H9 (cell line): ENCODE data around the gene MYO5B. TPM values are rescaled to one million over a fixed set of nuclear protein-coding genes. Genes with fewer than 3 reads are reported as not detected.

Source experiments
- DNase-seq: peaks from one replicate; pipeline ENCODE4 v3.0.0-alpha.2; 2017
- H2AFZ ChIP-seq: one replicate; pipeline ENCODE4 v1.6.1; 2013; ENCODE audit warnings: mild to moderate bottlenecking, low read length, control low read depth, moderate library complexity
- H2AK5ac ChIP-seq: 2 replicates; pipeline ENCODE4 v1.6.1; 2013; ENCODE audit warnings: low read length, control low read depth, mixed read lengths; ENCODE audit not compliant: insufficient read length
- H2BK120ac ChIP-seq: one replicate; pipeline ENCODE4 v1.6.1; 2013; ENCODE audit warnings: low read depth, mild to moderate bottlenecking, low read length, control low read depth, inconsistent platforms; ENCODE audit not compliant: poor library complexity, severe bottlenecking
- H2BK12ac ChIP-seq: 2 replicates; pipeline ENCODE4 v1.6.1; 2013; ENCODE audit warnings: low read length, control low read depth, mixed read lengths, low read depth; ENCODE audit not compliant: insufficient read length
- H2BK15ac ChIP-seq: 2 replicates; pipeline ENCODE4 v1.6.1; 2013; ENCODE audit warnings: low read depth, low read length, control low read depth
- H2BK20ac ChIP-seq: one replicate; pipeline ENCODE4 v1.6.1; 2013; ENCODE audit warnings: low read depth, mild to moderate bottlenecking, low read length, control low read depth, inconsistent platforms; ENCODE audit not compliant: poor library complexity, severe bottlenecking
- H2BK5ac ChIP-seq: 2 replicates; pipeline ENCODE4 v1.6.1; 2013; ENCODE audit warnings: low read length, control low read depth, mixed read lengths; ENCODE audit not compliant: insufficient read length
- H3K14ac ChIP-seq: 2 replicates; pipeline ENCODE4 v1.6.1; 2013; ENCODE audit warnings: low read length, control low read depth; ENCODE audit not compliant: insufficient read depth
- H3K18ac ChIP-seq: 2 replicates; pipeline ENCODE4 v1.6.1; 2013; ENCODE audit warnings: low read depth, mild to moderate bottlenecking, mixed read lengths, low read length, control low read depth; ENCODE audit not compliant: insufficient read length
- H3K23ac ChIP-seq: 2 replicates; pipeline ENCODE4 v1.6.1; 2013; ENCODE audit warnings: low read length, control low read depth, mixed read lengths, low read depth; ENCODE audit not compliant: insufficient read length
- H3K23me2 ChIP-seq: 2 replicates; pipeline ENCODE4 v1.6.1; 2013; ENCODE audit warnings: low read depth, mild to moderate bottlenecking, mixed read lengths, low read length, control low read depth; ENCODE audit not compliant: insufficient read length, poor library complexity, severe bottlenecking
- H3K27ac ChIP-seq: 2 replicates; pipeline ENCODE4 v1.5.1; 2013; ENCODE audit warnings: low read length, control low read depth, mixed read lengths, low read depth; ENCODE audit not compliant: insufficient read length
- H3K27me3 ChIP-seq: 2 replicates; pipeline ENCODE4 v1.6.1; 2013; ENCODE audit warnings: low read length, control low read depth, inconsistent platforms; ENCODE audit not compliant: insufficient read depth
- H3K4ac ChIP-seq: 2 replicates; pipeline ENCODE4 v1.6.1; 2013; ENCODE audit warnings: low read depth, mild to moderate bottlenecking, control low read depth, inconsistent platforms, low read length, moderate library complexity
- H3K4me1 ChIP-seq: 2 replicates; pipeline ENCODE4 v1.6.1; 2013; ENCODE audit warnings: low read length, control low read depth, inconsistent platforms; ENCODE audit not compliant: insufficient read depth
- H3K4me2 ChIP-seq: 2 replicates; pipeline ENCODE4 v1.6.1; 2013; ENCODE audit warnings: low read length, control low read depth, mixed read lengths; ENCODE audit not compliant: insufficient read length, insufficient read depth
- H3K56ac ChIP-seq: 2 replicates; pipeline ENCODE4 v1.6.1; 2013; ENCODE audit warnings: low read depth, mild to moderate bottlenecking, mixed read lengths, low read length, control low read depth; ENCODE audit not compliant: insufficient read length
- H3K79me1 ChIP-seq: 2 replicates; pipeline ENCODE4 v1.6.1; 2013; ENCODE audit warnings: low read depth, mild to moderate bottlenecking, moderate library complexity, low read length, control low read depth, inconsistent platforms; ENCODE audit not compliant: insufficient read depth, poor library complexity, severe bottlenecking
- H3K79me2 ChIP-seq: 2 replicates; pipeline ENCODE4 v1.6.1; 2013; ENCODE audit warnings: low read length, control low read depth, inconsistent platforms; ENCODE audit not compliant: insufficient read depth
- H3K9ac ChIP-seq: 2 replicates; pipeline ENCODE4 v1.6.1; 2013; ENCODE audit warnings: low read length, control low read depth, mixed read lengths; ENCODE audit not compliant: insufficient read length; ENCODE audit errors: extremely low read depth
- H3K9me3 ChIP-seq: one replicate; pipeline ENCODE4 v1.6.1; 2013; ENCODE audit warnings: low read depth, low read length, inconsistent platforms; ENCODE audit not compliant: control insufficient read depth
- H3T11ph ChIP-seq: one replicate; pipeline ENCODE4 v1.6.1; 2013; ENCODE audit warnings: mild to moderate bottlenecking, low read length, control low read depth, inconsistent platforms
- H4K20me1 ChIP-seq: one replicate; pipeline ENCODE4 v1.6.1; 2013; ENCODE audit not compliant: control insufficient read depth, insufficient read length, insufficient read depth
- H4K5ac ChIP-seq: 2 replicates; pipeline ENCODE4 v1.6.1; 2013; ENCODE audit warnings: low read depth, mild to moderate bottlenecking, mixed read lengths, low read length, control low read depth; ENCODE audit not compliant: insufficient read length
- H4K8ac ChIP-seq: replicated peaks from 2 replicates; pipeline ENCODE4 v1.6.1; 2013; ENCODE audit warnings: low read length, control low read depth, mixed read lengths, low read depth; ENCODE audit not compliant: insufficient read length
- H4K91ac ChIP-seq: 2 replicates; pipeline ENCODE4 v1.6.1; 2013; ENCODE audit warnings: low read depth, mild to moderate bottlenecking, moderate library complexity, mixed read lengths, low read length, control low read depth; ENCODE audit not compliant: insufficient read length
- H3K27ac Mint-ChIP-seq, 3 experiments: 2 replicates in 2 of 3; 3 replicates in 1 of 3; pipeline ENCODE4 v1.8.0; 2020 to 2021; ENCODE audit warnings: mixed read lengths in 3 of 3, mild to moderate bottlenecking in 1 of 3, moderate library complexity in 1 of 3
- H3K27me3 Mint-ChIP-seq: 2 replicates; pipeline ENCODE4 v1.8.0; 2021; ENCODE audit warnings: low read depth, mild to moderate bottlenecking, moderate library complexity, mixed read lengths
- H3K36me3 Mint-ChIP-seq, 3 experiments: 2 replicates in 2 of 3; 3 replicates in 1 of 3; pipeline ENCODE4 v1.8.0; 2020 to 2021; ENCODE audit warnings: low read depth in 3 of 3, mixed read lengths in 3 of 3; ENCODE audit not compliant: insufficient read depth in 1 of 3
- H3K4me1 Mint-ChIP-seq, 2 experiments: 2 replicates each; pipeline ENCODE4 v1.8.0; 2020; ENCODE audit warnings: mixed read lengths in 2 of 2
- H3K4me3 Mint-ChIP-seq, 2 experiments: 2 replicates in 1 of 2; 3 replicates in 1 of 2; pipeline ENCODE4 v1.8.0; 2020 to 2021; ENCODE audit warnings: mild to moderate bottlenecking in 2 of 2, mixed read lengths in 2 of 2, moderate library complexity in 1 of 2
- H3K9me3 Mint-ChIP-seq, 2 experiments: 2 replicates in 1 of 2; 3 replicates in 1 of 2; pipeline ENCODE4 v1.8.0; 2020; ENCODE audit warnings: mild to moderate bottlenecking in 2 of 2, mixed read lengths in 2 of 2, moderate library complexity in 1 of 2
- CTCF ChIP-seq: fragments of 200-600 bp; sonication (generic); conservative IDR thresholded peaks from 3 replicates; pipeline ENCODE4 v1.8.0; 2021; ENCODE audit warnings: antibody characterized with exemption, mild to moderate bottlenecking
- WGBS: extraction: QIAGEN DNeasy Blood & Tissue Kit; methylation state at CpG from one replicate; pipeline ENCODE4 v1.1.7; 2013; ENCODE audit warnings: missing lambda C conversion rate, low lambda C conversion rate, mixed read lengths; ENCODE audit not compliant: insufficient read length; ENCODE audit errors: extremely low coverage; 5-methylcytosine and 5-hydroxymethylcytosine counted together
- total RNA-seq: library from RNA; stranded (reverse); gene quantifications from 2 replicates; pipeline ENCODE4 v1.2.1, GENCODE V29; 2021

MYO5B gene
- total RNA-seq, 1 experiment from 2014 or later, result 9.3 TPM

DNA sequence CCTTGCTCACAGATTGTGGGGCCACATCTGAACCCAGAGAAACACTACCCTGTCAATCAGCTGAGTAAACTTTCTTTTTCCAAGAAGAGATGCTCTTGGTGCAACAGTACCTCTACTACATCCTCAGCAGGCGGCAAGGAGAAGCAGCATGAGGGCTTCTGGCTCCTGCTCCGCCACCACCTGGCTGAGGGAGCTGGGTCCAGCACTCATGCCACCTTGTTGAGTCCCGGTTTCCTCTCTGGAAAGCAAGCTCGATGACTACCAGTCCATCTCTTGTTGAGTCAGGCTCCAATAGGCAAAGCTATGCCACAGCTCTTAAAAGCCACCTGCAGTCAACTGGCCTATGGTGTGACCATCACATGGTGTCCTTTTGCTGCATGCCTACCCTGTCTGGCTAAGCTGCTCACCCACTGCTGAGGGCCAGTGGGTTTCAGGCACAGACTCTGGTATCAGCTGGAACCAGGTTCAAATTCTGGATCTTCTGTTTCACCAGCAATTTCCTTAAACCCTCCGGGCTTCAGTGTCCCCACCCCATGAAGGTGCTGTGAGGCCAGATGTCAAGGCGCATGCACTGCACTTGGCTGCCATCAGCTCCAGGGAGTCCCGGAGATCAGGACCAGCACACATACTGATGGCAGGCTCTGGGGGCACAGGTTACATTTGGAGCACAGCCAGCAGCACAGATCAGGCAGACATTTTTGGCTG lies 339.1 kb downstream of the MYO5B start:
- no peak overlapping the region for H3K4me2 ChIP-seq
- H4K5ac ChIP-seq, result no peak overlapping the region
- H3K18ac ChIP-seq, result no peak overlapping the region
- Mint-ChIP-seq H3K27ac (no peak overlapping the region), H3K4me1 (peaks cover 8 to 11% of the 10 kb centered on the region in 2 experiments), H3K36me3 (no peaks in the 10 kb centered on the region; a peak in 1 of 7 replicates), H3K4me3 (no peak overlapping the region), H3K27me3 (no peaks in the 10 kb centered on the region), H3K9me3 (no peaks in the 10 kb centered on the region)
- no peaks in the 10 kb centered on the region for H3K79me1 ChIP-seq
- H2BK15ac ChIP-seq, result no peak overlapping the region
- no peak overlapping the region for H2BK5ac ChIP-seq
- no peaks in the 10 kb centered on the region for H3K9me3 ChIP-seq
- no peak overlapping the region for H3K4ac ChIP-seq
- no peaks in the 10 kb centered on the region for H3K27me3 ChIP-seq
- WGBS, result no CpG with 5 or more reads among the region's 7 CpGs
- no peak overlapping the region for H2BK20ac ChIP-seq
- no peak for DNase-seq
- no peak overlapping the region for H3K14ac ChIP-seq
- H4K8ac ChIP-seq, result no peak overlapping the region
- H3K56ac ChIP-seq, result no peak overlapping the region
- H2AK5ac ChIP-seq, result no peak overlapping the region
- no peak overlapping the region for H2BK120ac ChIP-seq
- H3K79me2 ChIP-seq, result no peaks in the 10 kb centered on the region
- H2BK12ac ChIP-seq, result no peak overlapping the region
- H3K9ac ChIP-seq, result no peak overlapping the region
- H3T11ph ChIP-seq, result no peak overlapping the region
- H3K23ac ChIP-seq, result no peak overlapping the region
- H3K23me2 ChIP-seq, result no peaks in the 10 kb centered on the region
- H4K91ac ChIP-seq, result no peak overlapping the region
- no peak overlapping the region for H2AFZ ChIP-seq
- H4K20me1 ChIP-seq, result no peaks in the 10 kb centered on the region
- no peaks in the 10 kb centered on the region for H3K4me1 ChIP-seq
- H3K27ac ChIP-seq, result no peak overlapping the region
- no peak for TF ChIP-seq CTCF
